H9 (cell line): ENCODE results near the gene PAFAH1B1. TPM values are rescaled to one million over a fixed set of nuclear protein-coding genes. Genes with fewer than 3 reads are reported as not detected.
A peak's percentile ranks its signal among the peaks of the same experiment; 100 is the strongest.

Source experiments
- DNase-seq: peaks from one replicate; pipeline ENCODE4 v3.0.0-alpha.2; 2017
- H2AFZ ChIP-seq: one replicate; pipeline ENCODE4 v1.6.1; 2013; ENCODE audit warnings: mild to moderate bottlenecking, low read length, control low read depth, moderate library complexity
- H2AK5ac ChIP-seq: 2 replicates; pipeline ENCODE4 v1.6.1; 2013; ENCODE audit warnings: low read length, control low read depth, mixed read lengths; ENCODE audit not compliant: insufficient read length
- H2BK120ac ChIP-seq: one replicate; pipeline ENCODE4 v1.6.1; 2013; ENCODE audit warnings: low read depth, mild to moderate bottlenecking, low read length, control low read depth, inconsistent platforms; ENCODE audit not compliant: poor library complexity, severe bottlenecking
- H2BK12ac ChIP-seq: 2 replicates; pipeline ENCODE4 v1.6.1; 2013; ENCODE audit warnings: low read length, control low read depth, mixed read lengths, low read depth; ENCODE audit not compliant: insufficient read length
- H2BK15ac ChIP-seq: 2 replicates; pipeline ENCODE4 v1.6.1; 2013; ENCODE audit warnings: low read depth, low read length, control low read depth
- H2BK20ac ChIP-seq: one replicate; pipeline ENCODE4 v1.6.1; 2013; ENCODE audit warnings: low read depth, mild to moderate bottlenecking, low read length, control low read depth, inconsistent platforms; ENCODE audit not compliant: poor library complexity, severe bottlenecking
- H2BK5ac ChIP-seq: 2 replicates; pipeline ENCODE4 v1.6.1; 2013; ENCODE audit warnings: low read length, control low read depth, mixed read lengths; ENCODE audit not compliant: insufficient read length
- H3K14ac ChIP-seq: 2 replicates; pipeline ENCODE4 v1.6.1; 2013; ENCODE audit warnings: low read length, control low read depth; ENCODE audit not compliant: insufficient read depth
- H3K18ac ChIP-seq: 2 replicates; pipeline ENCODE4 v1.6.1; 2013; ENCODE audit warnings: low read depth, mild to moderate bottlenecking, mixed read lengths, low read length, control low read depth; ENCODE audit not compliant: insufficient read length
- H3K23ac ChIP-seq: 2 replicates; pipeline ENCODE4 v1.6.1; 2013; ENCODE audit warnings: low read length, control low read depth, mixed read lengths, low read depth; ENCODE audit not compliant: insufficient read length
- H3K23me2 ChIP-seq: 2 replicates; pipeline ENCODE4 v1.6.1; 2013; ENCODE audit warnings: low read depth, mild to moderate bottlenecking, mixed read lengths, low read length, control low read depth; ENCODE audit not compliant: insufficient read length, poor library complexity, severe bottlenecking
- H3K27ac ChIP-seq: 2 replicates; pipeline ENCODE4 v1.5.1; 2013; ENCODE audit warnings: low read length, control low read depth, mixed read lengths, low read depth; ENCODE audit not compliant: insufficient read length
- H3K27me3 ChIP-seq: 2 replicates; pipeline ENCODE4 v1.6.1; 2013; ENCODE audit warnings: low read length, control low read depth, inconsistent platforms; ENCODE audit not compliant: insufficient read depth
- H3K4ac ChIP-seq: 2 replicates; pipeline ENCODE4 v1.6.1; 2013; ENCODE audit warnings: low read depth, mild to moderate bottlenecking, control low read depth, inconsistent platforms, low read length, moderate library complexity
- H3K4me1 ChIP-seq: 2 replicates; pipeline ENCODE4 v1.6.1; 2013; ENCODE audit warnings: low read length, control low read depth, inconsistent platforms; ENCODE audit not compliant: insufficient read depth
- H3K4me2 ChIP-seq: 2 replicates; pipeline ENCODE4 v1.6.1; 2013; ENCODE audit warnings: low read length, control low read depth, mixed read lengths; ENCODE audit not compliant: insufficient read length, insufficient read depth
- H3K56ac ChIP-seq: 2 replicates; pipeline ENCODE4 v1.6.1; 2013; ENCODE audit warnings: low read depth, mild to moderate bottlenecking, mixed read lengths, low read length, control low read depth; ENCODE audit not compliant: insufficient read length
- H3K79me1 ChIP-seq: 2 replicates; pipeline ENCODE4 v1.6.1; 2013; ENCODE audit warnings: low read depth, mild to moderate bottlenecking, moderate library complexity, low read length, control low read depth, inconsistent platforms; ENCODE audit not compliant: insufficient read depth, poor library complexity, severe bottlenecking
- H3K79me2 ChIP-seq: 2 replicates; pipeline ENCODE4 v1.6.1; 2013; ENCODE audit warnings: low read length, control low read depth, inconsistent platforms; ENCODE audit not compliant: insufficient read depth
- H3K9ac ChIP-seq: 2 replicates; pipeline ENCODE4 v1.6.1; 2013; ENCODE audit warnings: low read length, control low read depth, mixed read lengths; ENCODE audit not compliant: insufficient read length; ENCODE audit errors: extremely low read depth
- H3K9me3 ChIP-seq: one replicate; pipeline ENCODE4 v1.6.1; 2013; ENCODE audit warnings: low read depth, low read length, inconsistent platforms; ENCODE audit not compliant: control insufficient read depth
- H3T11ph ChIP-seq: one replicate; pipeline ENCODE4 v1.6.1; 2013; ENCODE audit warnings: mild to moderate bottlenecking, low read length, control low read depth, inconsistent platforms
- H4K20me1 ChIP-seq: one replicate; pipeline ENCODE4 v1.6.1; 2013; ENCODE audit not compliant: control insufficient read depth, insufficient read length, insufficient read depth
- H4K5ac ChIP-seq: 2 replicates; pipeline ENCODE4 v1.6.1; 2013; ENCODE audit warnings: low read depth, mild to moderate bottlenecking, mixed read lengths, low read length, control low read depth; ENCODE audit not compliant: insufficient read length
- H4K8ac ChIP-seq: replicated peaks from 2 replicates; pipeline ENCODE4 v1.6.1; 2013; ENCODE audit warnings: low read length, control low read depth, mixed read lengths, low read depth; ENCODE audit not compliant: insufficient read length
- H4K91ac ChIP-seq: 2 replicates; pipeline ENCODE4 v1.6.1; 2013; ENCODE audit warnings: low read depth, mild to moderate bottlenecking, moderate library complexity, mixed read lengths, low read length, control low read depth; ENCODE audit not compliant: insufficient read length
- H3K27ac Mint-ChIP-seq, 3 experiments: 2 replicates in 2 of 3; 3 replicates in 1 of 3; pipeline ENCODE4 v1.8.0; 2020 to 2021; ENCODE audit warnings: mixed read lengths in 3 of 3, mild to moderate bottlenecking in 1 of 3, moderate library complexity in 1 of 3
- H3K27me3 Mint-ChIP-seq: 2 replicates; pipeline ENCODE4 v1.8.0; 2021; ENCODE audit warnings: low read depth, mild to moderate bottlenecking, moderate library complexity, mixed read lengths
- H3K36me3 Mint-ChIP-seq, 3 experiments: 2 replicates in 2 of 3; 3 replicates in 1 of 3; pipeline ENCODE4 v1.8.0; 2020 to 2021; ENCODE audit warnings: low read depth in 3 of 3, mixed read lengths in 3 of 3; ENCODE audit not compliant: insufficient read depth in 1 of 3
- H3K4me1 Mint-ChIP-seq, 2 experiments: 2 replicates each; pipeline ENCODE4 v1.8.0; 2020; ENCODE audit warnings: mixed read lengths in 2 of 2
- H3K4me3 Mint-ChIP-seq, 2 experiments: 2 replicates in 1 of 2; 3 replicates in 1 of 2; pipeline ENCODE4 v1.8.0; 2020 to 2021; ENCODE audit warnings: mild to moderate bottlenecking in 2 of 2, mixed read lengths in 2 of 2, moderate library complexity in 1 of 2
- H3K9me3 Mint-ChIP-seq, 2 experiments: 2 replicates in 1 of 2; 3 replicates in 1 of 2; pipeline ENCODE4 v1.8.0; 2020; ENCODE audit warnings: mild to moderate bottlenecking in 2 of 2, mixed read lengths in 2 of 2, moderate library complexity in 1 of 2
- CTCF ChIP-seq: fragments of 200-600 bp; sonication (generic); conservative IDR thresholded peaks from 3 replicates; pipeline ENCODE4 v1.8.0; 2021; ENCODE audit warnings: antibody characterized with exemption, mild to moderate bottlenecking
- WGBS: extraction: QIAGEN DNeasy Blood & Tissue Kit; methylation state at CpG from one replicate; pipeline ENCODE4 v1.1.7; 2013; ENCODE audit warnings: missing lambda C conversion rate, low lambda C conversion rate, mixed read lengths; ENCODE audit not compliant: insufficient read length; ENCODE audit errors: extremely low coverage; 5-methylcytosine and 5-hydroxymethylcytosine counted together
- total RNA-seq: library from RNA; stranded (reverse); gene quantifications from 2 replicates; pipeline ENCODE4 v1.2.1, GENCODE V29; 2021

The PAFAH1B1 gene
- total RNA-seq, 1 experiment from 2014 or later = 134 TPM

GRCh38 chr17:2613089-2613808 is 19.8 kb downstream of the PAFAH1B1 start:
- no peak overlapping the region for H2AFZ ChIP-seq
- TF ChIP-seq CTCF = no peak
- H3K23me2 ChIP-seq = no peaks in the 10 kb centered on the region
- no peak overlapping the region for H3K4me3 Mint-ChIP-seq
- H3K79me1 ChIP-seq = peaks cover 10% of the 10 kb centered on the region
- no peak overlapping the region for H3K9ac ChIP-seq
- peaks cover 14 to 20% of the 10 kb centered on the region in 2 experiments for H3K4me1 Mint-ChIP-seq
- no peak overlapping the region for H3K18ac ChIP-seq
- H3K27me3 Mint-ChIP-seq = no peaks in the 10 kb centered on the region
- H4K5ac ChIP-seq = no peak overlapping the region
- H3K4me2 ChIP-seq = no peak overlapping the region
- H3K27ac ChIP-seq = no peak overlapping the region
- no peak overlapping the region for H3K56ac ChIP-seq
- H2BK20ac ChIP-seq = no peak overlapping the region
- no peak overlapping the region for H2BK120ac ChIP-seq
- H3K36me3 Mint-ChIP-seq = peaks cover 4 to 15% (median 7%) of the 10 kb centered on the region in 3 experiments; a peak in 6 of 7 replicates
- no peak overlapping the region for H2BK15ac ChIP-seq
- H3K23ac ChIP-seq = no peak overlapping the region
- no peaks in the 10 kb centered on the region for H4K20me1 ChIP-seq
- H3K79me2 ChIP-seq = peaks cover 55% of the 10 kb centered on the region
- no peak for DNase-seq
- no peak overlapping the region for H4K8ac ChIP-seq
- no peak overlapping the region for H2AK5ac ChIP-seq
- H3K9me3 ChIP-seq = no peaks in the 10 kb centered on the region
- H3K14ac ChIP-seq = no peak overlapping the region
- no peak overlapping the region for H4K91ac ChIP-seq
- H3K4ac ChIP-seq = 0 out of 2 replicates have a peak overlapping the region, but pooled peaks have one; percentile 66
- H3K4me1 ChIP-seq = no peaks in the 10 kb centered on the region
- H2BK12ac ChIP-seq = no peak overlapping the region
- H3K27me3 ChIP-seq = no peaks in the 10 kb centered on the region; the same call in 1 of the 2 replicates
- H2BK5ac ChIP-seq = no peak overlapping the region
- no peak overlapping the region for H3K27ac Mint-ChIP-seq
- H3T11ph ChIP-seq = no peak overlapping the region
- no peaks in the 10 kb centered on the region for H3K9me3 Mint-ChIP-seq
- WGBS = no CpG with 5 or more reads among the region's 17 CpGs
